DMS153 (cell line): Measurements from ENCODE around the gene RTF1.

Experiments
- DNase-seq: peaks from one replicate; lab custom pipeline; 2025; lab: John Stamatoyannopoulos, UW

RTF1 gene

GRCh38 chr15:41487802-41488201, 70.9 kb downstream of the RTF1 start:
- DNase-seq = no peak

- DNase-seq = no peak
These were observed 72.7 kb downstream of the RTF1 start for GRCh38 chr15:41489641-41490040.

GRCh38 chr15:41490355-41490754, 73.5 kb downstream of the RTF1 start:
- no peak for DNase-seq

- DNase-seq = no peak
These were observed 75.0 kb downstream of the RTF1 start for GRCh38 chr15:41491889-41492288.

- no peak for DNase-seq
These were observed 75.8 kb downstream of the RTF1 start for GRCh38 chr15:41492597-41493204.

GRCh38 chr15:41493205-41493901, 76.5 kb downstream of the RTF1 start, which contains the start of gene ITPKA:
TSS of gene ITPKA (plus strand) at chr15:41493874. CDS start at chr15:41493928, 54 bp downstream.
- no peak for DNase-seq

GRCh38 chr15:41493902-41494189, 77.0 kb downstream of the RTF1 start:
- no peak for DNase-seq

- no peak for DNase-seq
These were observed 77.5 kb downstream of the RTF1 start for GRCh38 chr15:41494190-41494921.

- DNase-seq = no peak
These were observed 78.2 kb downstream of the RTF1 start for GRCh38 chr15:41494922-41495735.

GRCh38 chr15:41495736-41496599, 79.1 kb downstream of the RTF1 start:
- DNase-seq = no peak

GRCh38 chr15:41498657-41499056, 81.8 kb downstream of the RTF1 start:
- no peak for DNase-seq

- no peak for DNase-seq
These were observed 82.4 kb downstream of the RTF1 start for GRCh38 chr15:41499109-41499851.

- DNase-seq = no peak
These were observed 84.5 kb downstream of the RTF1 start for GRCh38 chr15:41501191-41501917.

GRCh38 chr15:41501931-41502794, 85.3 kb downstream of the RTF1 start:
- no peak for DNase-seq

GRCh38 chr15:41502795-41503668, 86.1 kb downstream of the RTF1 start:
- DNase-seq = no peak

GRCh38 chr15:41503669-41504010, 86.7 kb downstream of the RTF1 start:
- no peak for DNase-seq

GRCh38 chr15:41504751-41505492, 88.0 kb downstream of the RTF1 start:
- no peak for DNase-seq
